Stimulated activated CD8-positive, alpha-beta memory T cell treated with anti-CD3 and anti-CD28 coated beads, Interleukin-12 subunit alpha, Interleukin-12 subunit beta, amount 100 ng/mL, for 24 hours (primary cell): ENCODE measurements around the gene NDRG3.

Experiments used
- DNase-seq: peaks from one replicate; pipeline ENCODE4 v3.0.0-alpha.2; 2020; ENCODE audit errors: extremely low read depth

The NDRG3 gene

DNA sequence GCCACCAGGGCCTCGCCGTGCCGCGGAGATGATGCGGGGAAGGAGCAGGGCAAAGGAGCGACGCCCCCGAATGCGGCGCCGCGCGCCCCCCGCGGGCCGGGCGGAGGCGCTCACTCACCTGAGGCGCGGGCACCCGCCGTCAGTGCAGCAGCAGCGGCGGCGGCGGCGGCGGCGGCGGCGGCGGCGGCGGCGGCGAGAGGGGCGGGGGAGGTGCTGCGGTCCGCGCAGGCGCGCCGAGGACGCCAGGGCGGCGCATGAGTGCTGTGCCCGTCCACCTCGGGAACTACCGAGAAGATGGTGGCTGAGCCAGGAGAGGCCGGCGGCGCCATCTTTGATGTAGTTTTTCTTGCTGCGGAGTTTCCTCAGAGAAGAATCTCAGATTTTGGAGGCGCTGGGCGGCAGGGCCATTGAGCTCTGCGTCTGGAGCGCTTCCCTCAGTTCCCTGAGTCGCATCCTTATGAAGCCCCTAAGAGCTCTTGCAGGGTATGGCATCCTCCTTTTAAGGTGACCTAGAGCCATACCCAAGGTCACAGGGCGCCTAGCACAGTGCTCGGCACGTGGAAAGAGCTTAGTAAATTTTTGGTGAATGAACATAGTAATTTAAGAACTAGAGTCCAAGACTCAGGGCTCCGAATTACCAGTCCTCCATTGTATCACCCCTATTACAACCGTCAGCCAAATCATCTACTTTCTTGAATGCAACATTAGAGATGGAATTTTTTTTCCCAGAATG is at the start of gene NDRG3:
NDRG3 (minus strand) TSS at position 164 of the 733 bp plus-strand sequence. CDS start 24,355 bp downstream, outside the sequence.
- peak; percentile 76 for DNase-seq

DNA sequence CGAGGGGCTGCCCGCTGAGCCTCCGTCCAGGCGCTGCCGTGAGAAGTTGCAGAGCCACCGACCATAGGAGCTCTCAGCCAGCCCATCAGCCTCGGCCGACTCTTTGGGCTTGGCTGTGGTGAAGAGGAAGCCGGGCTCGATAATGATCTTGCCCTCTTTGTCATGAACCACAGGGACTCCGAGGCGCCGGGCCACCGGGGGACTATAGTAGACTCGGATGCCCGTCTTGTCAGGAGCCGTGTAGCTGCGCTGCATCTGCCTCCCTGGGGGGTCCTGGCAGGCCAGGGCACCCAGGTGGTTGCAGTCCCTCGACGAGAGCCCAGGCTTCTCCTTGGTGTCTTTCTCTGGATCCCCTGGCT is 48.2 kb upstream of the NDRG3 start:
- no peak for DNase-seq

DNA sequence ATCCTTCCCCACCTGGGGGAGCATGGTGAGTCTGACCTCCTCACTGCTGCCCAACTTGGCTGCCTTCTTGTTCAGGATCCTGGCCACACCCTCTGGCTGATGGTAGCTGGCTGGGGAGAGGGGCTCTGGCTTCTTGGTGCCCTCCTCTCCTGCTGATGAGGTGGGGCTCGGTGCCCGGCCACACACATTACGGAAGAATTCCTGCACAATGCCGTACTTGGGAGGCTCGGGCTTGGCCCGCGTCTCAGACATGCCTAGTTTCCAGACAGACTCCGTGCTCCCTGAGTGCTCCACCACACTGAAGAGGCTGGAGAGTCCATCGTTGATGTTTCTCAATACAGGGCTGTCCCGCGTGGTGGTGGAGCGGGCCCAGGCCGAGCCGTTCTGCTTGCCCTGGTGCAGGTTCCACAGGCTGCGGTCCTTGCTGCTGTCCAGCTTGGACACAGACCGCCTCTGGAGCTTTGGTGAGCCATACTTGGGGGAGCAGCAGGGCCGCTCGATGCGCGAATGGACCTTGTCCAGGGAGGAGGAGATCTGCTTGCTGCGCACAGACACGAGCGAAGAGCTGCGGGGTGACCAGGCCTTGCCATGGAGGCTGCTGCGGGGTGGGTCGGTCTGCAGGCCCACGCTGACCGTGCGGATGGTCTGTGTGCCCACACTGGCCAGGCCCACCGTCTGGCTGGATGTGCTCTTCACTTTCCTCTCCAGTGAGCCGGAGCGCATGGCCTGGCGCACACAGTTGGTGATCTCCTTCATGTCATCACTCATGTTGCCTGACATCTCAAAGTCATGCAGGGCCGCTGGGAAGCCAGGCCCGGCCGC is 47.6 kb upstream of the NDRG3 start:
- DNase-seq = no peak

DNA sequence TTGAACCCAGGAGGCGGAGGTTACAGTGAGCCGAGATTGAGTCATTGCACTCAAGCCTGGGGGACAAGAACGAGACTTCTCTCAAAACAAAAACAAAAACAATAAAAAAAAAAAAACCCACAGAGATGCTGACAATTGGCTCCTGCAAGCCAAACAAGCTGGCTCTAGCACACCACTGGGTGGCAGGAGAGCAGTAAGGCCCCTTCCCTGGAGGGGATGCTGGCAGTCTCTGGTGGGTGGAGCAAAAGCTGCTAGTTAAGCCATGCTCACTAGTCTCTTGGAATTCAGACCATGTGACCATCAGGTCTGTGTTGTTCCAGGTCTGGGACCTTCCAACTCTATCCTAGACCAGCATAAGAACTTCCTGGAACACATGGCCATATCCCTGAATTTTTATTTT is 46.5 kb upstream of the NDRG3 start:
- no peak for DNase-seq

DNA sequence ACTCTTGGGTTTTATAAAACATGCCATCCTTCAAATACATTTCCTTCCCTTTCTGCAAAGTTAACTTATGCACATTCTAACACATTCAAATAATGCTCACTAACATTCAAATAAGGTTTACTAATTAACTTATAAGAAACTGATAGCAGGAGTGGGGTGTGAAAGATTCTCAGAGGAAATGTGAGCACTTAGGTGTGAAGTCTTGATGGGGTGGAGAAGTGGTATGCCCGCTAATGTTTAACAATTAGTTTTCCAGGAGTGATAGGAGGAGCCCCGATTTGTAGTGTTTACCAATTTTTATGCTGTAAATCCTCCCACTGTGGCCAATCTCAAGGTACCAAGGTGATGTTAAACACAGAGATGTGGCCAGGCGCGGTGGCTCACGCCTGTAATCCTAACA is 46.0 kb upstream of the NDRG3 start:
- DNase-seq = no peak

DNA sequence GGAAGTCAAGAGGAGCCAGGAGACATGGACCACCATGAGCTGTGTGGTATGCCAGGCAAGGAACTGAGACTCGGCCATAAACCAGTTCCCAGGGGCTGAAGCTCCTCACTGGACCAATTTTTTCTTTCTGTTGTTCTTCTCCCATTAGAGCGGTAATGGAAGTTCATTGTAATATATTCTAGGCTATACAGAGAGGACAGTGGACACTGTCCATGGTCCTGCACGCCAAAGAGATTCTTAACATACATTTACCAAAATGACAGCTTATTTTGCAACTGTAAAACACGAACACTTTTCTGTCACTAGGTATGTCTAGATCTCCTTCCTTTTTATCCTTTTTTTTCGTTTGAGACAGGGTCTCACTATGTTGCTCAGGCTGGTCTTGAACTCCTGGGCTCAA is 40.8 kb upstream of the NDRG3 start:
- DNase-seq = no peak

DNA sequence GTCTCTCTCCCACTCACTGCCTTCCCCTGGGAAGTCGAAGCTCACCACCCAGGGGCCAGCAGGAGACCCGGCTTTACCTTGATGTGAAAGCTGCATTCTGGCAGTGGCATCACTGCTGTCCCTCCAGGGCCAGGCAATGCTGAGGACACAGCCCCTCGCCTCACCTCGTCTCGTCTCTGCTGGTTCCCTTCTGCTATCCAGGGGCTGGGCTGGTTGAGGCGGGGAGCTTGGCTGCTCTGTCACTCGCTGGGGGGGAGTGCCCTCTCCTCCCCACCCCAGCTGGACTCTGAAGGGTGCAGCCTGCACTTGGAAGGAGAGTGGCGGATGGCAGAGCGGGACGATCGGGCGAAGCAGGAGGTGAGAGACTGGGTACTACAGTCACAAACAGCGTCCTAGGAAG is 40.4 kb upstream of the NDRG3 start:
- DNase-seq = no peak

DNA sequence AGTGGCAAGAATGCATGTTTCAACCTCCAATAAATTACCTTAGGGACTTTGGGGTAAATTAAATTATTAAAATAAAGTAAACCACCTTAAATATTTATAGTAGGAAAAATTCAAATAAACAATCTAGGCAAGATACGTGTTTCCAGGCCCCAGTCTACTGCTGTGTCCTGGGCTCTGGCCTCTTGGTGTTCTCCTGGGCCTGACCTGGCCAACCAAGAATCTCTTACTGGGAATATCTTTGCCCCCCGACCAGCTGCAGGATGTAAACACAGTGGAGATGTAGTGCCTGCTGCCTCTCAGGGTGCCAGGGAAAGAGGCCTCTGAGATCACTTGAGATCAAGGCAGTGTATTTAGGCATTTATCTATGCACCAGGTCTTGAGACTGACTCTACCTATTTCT is 39.4 kb upstream of the NDRG3 start:
- DNase-seq = no peak

DNA sequence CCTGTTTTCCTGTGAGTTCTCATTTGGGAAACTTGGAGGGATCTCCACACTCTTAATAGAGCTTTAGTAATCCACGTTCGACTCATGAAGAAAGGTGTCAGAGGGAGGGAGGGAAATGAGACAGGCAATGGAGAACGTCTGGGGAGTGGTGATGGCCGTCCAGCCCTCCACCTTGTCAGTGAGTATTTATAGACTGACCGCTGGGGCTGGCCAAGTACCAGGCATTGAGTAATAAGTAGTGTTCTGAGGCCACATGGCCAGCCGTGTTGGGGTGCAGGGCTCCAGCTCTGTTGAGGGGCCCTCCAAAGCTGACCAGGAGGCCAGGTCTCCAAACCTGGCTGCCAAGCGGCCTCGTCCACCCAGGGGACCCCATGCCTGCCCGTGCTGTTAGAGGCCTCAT is 39.0 kb upstream of the NDRG3 start:
- no peak for DNase-seq

DNA sequence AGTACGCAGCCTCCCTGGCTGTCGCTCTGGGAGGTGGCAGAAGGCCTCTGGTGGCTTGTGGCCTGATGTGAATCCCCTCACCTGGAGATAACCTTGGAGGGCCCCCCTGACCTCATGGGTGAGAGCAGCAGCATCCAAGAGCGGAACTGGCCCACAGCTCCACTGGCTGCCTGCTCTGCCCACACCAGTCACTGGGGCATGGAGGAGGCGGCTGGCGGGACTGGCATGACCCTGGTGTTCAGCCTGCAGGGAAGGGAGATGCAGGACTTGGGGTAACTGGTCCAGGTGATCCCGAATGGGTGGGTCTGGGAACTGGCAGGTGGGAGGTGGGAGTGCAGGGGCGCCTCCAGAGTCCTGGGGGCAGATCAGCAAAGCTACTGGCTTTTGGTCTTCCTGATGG is 38.2 kb upstream of the NDRG3 start:
- no peak for DNase-seq

DNA sequence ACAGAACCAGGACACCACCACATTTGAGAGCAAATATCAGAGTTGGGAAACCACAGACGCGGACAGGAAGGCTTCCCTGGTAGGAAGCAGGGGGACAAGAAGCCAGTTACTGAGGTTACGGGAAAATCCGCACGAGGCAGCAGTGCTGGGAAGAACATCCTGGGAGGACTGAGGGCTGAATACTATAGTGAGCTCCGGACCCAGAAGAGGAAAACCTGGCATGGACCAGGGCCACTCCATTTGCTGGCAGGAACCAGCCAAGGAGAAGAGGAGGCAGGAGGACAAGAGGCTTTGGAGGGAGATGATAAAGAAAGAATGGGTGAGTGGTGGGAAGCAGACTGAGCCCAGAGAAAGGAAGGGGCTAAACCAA is 33.8 kb upstream of the NDRG3 start:
- DNase-seq = no peak

DNA sequence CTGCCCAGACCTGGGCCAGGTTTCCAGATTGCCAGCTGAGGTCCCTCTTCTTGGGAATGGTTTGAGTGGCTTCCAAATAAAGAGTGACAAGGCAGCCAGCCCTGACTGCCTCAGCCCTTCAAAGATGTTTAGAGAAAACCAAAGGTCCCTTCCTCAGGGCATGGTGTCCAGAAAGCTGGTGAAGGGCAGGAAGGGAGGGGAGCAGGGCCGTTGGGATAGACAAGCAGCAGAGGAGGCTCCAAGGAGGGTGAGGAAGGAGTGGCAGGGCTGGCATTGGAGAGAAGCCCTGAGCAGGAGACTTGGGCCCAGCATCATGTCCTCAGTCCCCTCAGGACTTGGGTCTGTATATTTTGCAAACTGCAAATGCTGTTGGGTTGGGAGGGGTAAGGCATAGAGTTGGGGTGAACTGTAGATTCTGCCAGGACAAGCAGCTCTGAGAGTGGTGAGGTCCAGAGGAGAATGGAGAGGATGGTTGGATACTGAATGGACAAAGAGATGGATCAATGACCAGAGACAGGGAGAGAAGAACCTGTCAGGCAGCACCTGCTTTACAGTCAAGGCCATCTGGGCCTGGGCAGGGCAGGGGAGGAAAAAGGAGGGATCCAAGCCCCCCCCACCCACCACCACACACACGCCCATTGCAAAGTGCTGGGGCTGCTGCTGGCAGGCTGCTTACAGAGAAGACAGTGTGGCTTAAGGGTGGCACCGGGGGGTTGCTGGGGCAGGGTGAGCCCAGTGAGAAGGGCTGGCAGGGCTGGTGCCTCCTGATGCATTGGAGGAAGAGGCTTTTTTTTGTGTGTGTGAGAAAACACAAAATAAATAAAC is 33.2 kb upstream of the NDRG3 start:
- DNase-seq = no peak

DNA sequence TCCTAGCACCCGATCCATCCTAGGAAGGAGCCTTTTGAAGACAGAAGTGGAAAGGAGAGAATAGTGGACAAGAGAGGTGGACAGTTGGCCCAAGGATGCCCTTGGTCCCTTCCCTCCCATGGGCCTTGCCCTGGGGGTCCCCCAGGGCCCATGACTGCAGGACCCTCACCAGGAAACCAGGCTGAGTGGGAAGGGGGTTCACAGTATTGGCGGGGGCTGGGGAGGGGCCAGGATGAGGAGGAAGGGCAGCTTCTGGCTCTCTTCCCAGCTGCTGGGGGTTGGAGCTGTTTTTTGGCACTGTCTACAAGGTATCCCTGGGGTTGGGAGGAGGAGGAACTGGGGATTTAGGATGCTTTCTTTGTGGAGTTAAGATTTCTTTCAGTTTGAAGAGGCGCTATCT is 31.7 kb upstream of the NDRG3 start:
- no peak for DNase-seq

DNA sequence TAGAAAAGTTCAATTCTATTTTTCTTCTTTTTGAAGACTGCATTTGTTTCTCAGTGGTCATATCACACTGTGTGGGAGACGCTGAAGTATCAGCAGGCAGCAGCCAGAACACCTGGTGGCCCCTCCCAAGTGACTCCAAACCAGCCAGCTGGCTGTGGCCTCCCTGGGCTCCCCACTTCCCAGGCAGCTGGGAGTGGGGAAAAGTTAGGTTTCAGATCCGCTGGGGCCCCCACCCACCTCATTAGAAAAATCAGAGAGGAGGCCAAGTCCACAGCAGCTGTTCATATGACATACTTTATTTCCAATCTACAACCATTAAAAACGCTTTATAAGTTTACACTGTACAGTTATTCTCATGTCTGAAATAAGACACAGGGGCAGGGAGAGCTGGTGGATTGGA is 31.3 kb upstream of the NDRG3 start:
- DNase-seq = no peak

DNA sequence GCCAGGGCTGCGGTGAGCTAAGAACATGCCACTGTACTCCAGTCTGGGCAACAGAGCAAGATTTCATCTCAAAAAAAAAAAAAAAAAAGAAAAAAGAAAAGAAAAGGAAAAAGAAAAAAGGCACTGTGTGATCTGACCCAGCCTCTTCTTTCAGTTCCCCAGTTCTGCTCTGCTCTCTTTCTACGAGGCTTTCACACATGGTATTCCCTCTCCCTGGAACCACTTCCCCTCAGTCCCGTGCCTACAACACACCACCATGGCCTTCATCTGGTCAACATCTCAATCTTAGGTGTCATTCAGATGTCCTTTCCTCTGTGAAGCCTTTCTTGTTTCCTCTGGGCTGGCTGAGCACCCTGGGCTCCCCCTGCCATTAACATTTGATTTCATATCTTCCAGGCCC is 29.9 kb upstream of the NDRG3 start:
- no peak for DNase-seq

DNA sequence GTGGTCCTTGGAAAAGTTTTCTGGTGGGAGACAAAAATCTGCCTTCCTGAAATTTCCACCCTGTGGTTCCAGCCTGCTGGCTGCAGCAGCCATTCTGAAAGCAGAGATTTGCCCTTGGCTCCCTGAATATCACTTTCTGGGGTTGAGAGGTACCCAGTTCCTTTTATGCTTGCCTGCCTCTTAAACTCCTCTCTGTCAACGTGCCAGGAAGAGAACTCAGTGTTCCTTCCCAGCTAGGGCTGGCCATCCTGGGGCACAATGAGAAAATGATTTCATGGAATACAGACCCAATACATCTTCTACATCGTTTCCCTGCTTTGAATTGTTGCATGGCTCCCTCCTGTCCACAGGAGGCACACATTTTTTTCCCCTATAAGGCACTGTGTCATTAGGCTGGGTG is 29.3 kb upstream of the NDRG3 start:
- no peak for DNase-seq

DNA sequence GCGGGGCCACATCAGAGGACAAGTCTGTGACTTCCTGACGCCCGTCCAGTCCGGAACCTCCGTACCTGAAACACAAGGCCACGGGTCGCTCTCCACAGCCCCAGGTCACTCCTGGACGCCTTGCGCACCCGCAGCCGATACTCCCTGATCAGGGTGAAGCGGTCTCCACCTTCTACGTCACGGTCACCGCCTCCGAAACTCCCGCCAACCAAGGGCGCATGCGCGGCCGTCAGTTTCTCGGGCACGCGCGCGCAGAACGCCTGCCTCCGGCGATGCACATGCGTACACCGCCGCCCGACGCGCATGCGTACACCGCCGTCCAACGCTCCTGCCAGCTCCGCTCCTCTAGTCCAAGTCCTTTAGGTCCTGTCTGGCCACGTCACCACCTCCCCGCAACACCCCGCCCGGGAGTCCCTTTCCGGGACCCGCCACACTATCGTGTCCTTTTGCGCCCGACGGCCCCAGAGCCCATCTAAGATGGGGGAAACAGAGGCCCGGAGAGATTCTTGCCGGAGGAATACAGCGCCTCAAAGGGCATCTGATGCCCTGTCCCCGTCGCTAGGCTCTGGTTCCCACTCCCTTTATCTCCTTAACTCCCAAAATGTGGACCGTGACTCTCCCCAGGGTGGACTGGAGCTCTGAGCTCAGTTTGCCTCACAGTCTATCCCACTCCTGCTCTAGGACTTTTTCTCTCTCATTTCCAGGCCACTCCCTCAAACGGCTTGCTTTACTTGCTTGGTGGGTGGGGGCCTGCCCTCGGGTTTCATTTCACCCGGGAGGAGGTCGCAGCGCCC is 27.9 kb upstream of the NDRG3 start, which contains the start of gene DSN1:
DSN1 (minus strand) TSS at position 167 of the 794 bp plus-strand sequence. CDS start 2,305 bp downstream, outside the sequence.
- DNase-seq = peak; percentile 92

DNA sequence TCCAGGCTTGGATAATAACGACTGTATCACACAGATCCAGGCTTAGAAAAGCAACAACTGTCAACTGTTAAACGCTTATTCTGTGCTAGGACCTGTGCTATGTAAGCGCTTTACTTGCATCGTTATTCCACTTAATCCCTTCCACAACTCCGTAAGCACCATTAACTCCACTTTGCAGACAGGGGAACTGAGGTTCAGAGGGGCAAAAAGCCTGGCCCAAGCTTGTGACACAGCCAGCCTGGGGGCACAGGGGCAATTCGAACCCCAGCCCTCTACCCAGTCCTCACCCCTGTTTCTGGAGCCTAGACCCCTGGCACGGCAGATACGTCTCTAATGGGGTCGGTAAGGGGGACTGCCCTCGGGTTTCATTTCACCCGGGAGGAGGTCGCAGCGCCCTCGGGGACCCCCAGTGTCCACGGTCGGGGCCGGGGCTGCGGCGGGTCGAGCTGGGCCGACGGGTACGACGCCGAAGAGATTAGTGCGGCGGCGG is 27.3 kb upstream of the NDRG3 start:
- no peak for DNase-seq

DNA sequence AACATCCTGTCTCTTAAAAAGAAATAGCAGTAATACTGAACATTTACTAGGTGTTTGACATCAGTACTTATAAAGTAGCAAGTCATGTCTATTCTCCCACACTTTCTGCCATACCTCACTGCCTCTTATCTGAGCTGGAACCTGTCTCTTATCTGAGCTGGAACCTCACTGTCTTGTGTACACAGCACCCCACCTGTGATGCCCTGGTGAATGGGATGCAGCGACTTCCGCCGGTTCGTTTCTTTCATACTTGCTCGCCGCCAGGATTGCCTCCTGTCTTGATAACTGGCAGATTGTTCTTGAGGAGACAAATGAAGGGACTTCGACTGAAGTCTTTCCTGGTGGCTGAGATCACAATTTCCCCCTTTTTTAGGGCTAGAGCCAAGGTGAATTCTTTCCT is 24.8 kb upstream of the NDRG3 start:
- no peak for DNase-seq

DNA sequence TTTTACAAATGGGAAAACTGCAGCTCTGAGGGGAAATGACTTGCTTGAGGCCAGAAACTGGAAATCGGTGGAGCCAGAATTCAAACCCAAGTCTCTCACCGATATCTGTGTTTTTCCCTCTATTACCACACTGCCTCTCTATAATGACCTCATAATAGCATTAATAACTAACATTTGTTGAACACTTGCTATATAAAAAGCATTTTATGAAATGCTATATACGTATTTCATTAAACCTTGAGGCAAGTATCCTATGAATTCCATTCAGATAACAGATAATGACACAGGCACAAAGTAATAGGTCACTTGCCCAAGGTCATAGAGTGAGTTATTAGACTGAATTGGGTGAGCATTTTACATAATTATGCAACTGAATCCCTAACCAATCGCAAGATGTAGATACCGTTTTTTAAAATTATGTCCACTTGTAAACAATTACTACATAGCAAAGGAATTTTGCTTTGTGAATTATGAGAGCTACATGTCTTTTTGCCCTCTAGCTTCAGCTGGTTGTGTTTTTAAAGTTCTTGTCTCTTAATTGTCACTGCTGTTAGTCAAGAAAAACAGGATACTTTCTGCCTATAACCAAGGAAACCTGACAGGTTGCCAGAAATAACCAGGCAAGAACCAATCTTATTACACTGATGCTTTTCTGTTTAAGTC is 23.0 kb upstream of the NDRG3 start:
- no peak for DNase-seq

DNA sequence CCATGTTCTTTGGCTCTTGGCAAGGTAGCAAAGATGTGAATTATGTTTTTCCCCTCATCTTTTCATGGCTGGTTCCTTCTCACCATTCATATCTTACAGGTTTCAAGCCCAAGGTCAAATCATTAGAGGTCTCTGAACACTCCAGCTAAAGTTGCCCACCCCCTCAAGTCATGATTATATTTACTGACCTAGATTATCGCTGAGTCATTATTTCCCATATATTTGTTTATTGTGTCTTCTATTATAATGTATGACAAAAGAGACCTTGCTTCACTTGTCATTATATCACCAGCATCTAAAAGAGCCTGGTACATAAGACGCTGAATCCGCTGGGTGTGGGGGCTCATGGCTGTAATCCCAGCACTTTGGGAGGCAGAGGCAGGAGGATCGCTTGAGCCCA is 15.2 kb upstream of the NDRG3 start:
- no peak for DNase-seq
